ENCODE results near the gene QRICH1. TPM values are rescaled to one million over a fixed set of nuclear protein-coding genes. Genes with fewer than 3 reads are reported as not detected.

The QRICH1 gene
- total RNA-seq, 1 experiment from 2014 or later: 36.3 TPM

DNA sequence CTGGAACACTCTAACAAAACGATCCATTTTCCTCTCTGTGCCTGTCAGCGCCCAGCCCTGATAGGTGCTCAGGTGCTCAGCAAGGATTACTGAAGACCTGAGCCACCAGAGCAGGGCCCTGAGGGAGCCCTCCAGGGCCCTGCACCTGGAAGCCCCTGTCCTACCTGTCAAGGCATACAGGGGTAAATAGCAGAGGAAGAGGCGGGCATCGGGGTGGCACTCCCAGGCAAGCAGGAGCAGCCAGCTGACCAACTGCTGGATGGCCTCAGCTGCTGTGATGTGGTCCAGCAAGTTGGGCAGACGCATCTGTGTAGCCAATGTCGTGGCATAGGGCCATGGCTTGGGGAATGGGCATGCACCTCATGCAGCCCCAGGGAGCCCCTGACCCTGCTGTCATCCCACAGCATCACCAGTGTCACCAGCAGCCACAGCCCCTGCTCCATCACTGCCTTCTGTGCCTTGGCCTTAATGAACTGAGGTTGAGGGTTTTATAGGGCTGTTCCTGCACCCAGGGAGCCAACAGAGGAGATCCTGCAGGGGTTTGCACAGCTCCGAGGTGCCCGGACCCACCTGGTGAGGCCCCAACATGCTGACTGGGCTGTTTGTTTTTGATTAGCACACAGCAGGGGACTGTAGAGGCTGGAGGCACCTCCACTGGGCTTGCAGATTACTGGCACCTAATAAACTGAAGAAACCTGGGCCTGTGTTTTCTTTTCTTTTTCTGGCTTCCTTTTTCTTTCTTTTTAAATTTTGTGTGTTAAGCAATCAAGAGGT is 94.6 kb downstream of the QRICH1 start:
- DNase-seq (ENCODE audit: low spot score): no peak

DNA sequence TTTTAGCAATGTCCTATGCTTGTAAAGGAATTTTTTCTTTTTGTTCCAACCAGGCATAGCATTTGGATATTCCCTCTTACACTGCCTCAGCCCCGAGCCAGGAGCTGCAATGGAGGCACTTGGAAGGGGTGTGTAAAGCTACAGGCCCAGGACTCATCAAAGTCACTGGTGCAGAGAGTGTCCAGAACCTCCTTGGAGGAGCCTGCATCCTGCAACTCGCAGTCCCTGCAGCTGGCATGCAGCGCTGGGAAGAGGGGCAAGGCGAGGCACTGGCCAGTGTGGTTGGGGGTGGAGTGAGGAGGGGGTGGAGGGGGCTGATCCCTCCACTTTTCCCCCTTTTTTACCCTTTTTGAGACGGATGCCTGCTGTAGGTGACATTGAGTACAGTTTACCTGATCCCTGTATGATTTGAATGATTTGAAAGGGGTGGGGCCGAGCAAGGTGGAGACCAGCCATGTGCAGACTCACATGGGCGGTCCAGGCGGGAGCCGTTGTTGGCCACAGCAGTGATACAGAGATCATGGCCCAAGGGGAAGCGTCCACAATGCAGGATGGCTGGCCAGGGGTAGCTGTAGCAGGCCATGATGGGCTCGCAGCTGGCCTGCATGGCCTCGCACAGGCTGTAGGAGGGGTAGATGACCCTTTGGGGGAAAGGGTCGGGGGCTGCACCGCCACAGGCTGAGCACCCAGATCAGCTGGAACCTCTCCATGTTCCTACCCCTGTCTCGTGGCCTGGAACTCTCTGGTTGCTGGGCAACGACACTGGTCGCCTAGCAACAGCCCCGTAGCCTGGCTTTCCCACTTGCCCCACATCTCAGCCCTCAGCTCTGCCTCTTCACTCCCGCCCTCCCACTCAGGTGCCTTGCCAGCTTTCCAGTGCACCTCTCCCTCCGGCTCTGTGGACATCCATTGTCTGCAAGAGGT is 95.9 kb downstream of the QRICH1 start:
- DNase-seq (ENCODE audit: low spot score): no peak

DNA sequence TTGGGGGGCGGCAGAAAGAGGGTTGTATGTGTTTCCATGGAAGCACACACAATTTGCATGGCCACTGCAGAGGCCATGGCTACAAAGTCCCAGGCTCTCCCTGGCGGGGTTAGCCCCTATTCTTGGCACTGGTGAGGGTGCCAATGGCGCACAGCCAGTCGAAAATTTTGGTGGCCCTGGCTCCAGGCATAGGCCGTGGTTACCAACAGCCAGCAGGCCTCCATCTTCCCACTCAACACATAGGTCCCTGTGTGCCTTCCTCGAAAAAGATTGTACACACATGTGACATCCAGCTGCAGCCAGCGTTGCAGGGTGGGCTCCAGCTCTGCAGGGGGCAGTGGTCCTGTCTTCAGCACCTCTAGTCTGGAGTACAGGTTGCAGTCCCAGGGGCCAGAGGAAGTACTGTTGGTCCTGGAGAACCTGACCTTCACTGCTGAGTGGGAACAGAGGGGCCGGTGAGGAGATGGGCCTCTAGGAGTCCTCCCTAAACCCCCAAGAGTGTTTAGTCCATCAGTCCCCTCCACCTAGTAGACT is 96.7 kb downstream of the QRICH1 start:
- no peak for DNase-seq (ENCODE audit: low spot score)

DNA sequence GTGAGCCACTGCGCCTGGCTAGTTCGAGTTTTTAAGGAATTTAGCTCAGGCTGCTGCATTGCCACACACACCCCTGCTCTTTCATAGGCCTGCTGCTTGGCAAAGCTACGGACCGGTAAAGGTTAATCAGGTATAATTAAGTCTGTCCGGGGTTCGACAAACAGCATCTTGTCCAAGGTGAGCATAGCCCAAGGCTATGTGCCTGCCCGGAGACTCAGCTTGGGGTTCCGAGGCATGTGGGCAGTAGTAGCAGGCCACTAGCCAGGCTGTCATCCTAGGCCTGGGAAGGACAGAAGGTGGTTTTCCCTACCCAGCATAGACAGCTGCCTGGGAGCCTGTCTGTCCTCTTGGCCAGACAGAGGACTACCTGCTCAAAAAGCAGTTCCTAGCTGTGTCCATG is 97.2 kb downstream of the QRICH1 start:
- no peak for DNase-seq (ENCODE audit: low spot score)

DNA sequence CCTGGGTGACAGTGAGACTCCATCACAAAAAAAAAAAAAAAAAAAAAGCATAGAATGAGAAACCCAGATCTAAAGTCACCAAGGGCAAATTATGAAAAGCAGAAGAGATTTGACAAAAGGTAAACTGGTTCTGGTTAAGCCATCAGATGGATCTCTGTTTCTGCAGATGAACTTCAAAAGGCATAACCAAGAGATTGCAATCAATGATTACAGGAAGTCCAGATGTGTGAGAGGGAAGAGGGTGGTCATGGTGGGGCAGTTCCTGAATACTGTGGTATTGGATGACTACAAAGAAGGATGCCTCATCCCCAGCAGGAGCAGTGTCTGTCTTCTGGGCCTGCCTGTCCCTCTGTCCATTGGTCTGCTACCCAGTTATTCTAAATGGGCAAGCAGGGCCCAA is 100.0 kb downstream of the QRICH1 start:
- DNase-seq (ENCODE audit: low spot score): no peak

DNA sequence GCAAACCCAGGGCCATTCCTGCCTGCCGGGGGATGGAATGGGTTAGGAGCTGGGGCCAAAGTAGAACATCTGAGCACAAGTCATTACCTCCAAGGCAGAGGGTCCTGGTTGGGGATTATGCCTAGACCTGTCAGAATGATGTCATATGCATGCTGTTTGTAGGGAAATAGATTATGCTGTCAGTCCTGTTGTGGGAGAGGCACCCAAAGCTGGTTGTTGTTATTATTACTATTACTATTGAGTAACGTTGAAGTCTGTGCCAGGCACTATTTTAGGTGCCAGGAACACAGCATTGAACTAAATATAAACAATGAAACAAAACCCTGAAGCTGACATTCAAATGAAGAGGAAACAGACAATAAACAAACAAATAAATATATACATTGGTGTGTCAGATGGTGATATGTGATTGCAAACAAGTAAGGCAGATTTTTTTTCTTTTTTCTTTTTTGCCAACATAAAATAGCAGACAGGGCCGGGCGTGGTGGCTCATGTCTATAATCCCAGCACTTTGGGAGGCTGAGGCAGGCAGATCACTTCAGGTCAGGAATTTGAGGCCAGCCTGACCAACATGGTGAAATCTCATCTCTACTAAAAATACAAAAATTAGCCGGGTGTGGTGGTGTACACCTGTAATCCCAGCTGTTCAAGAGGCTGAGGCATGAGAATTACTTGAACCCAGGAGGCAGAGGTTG is 101.9 kb downstream of the QRICH1 start:
- DNase-seq (ENCODE audit: low spot score): no peak

DNA sequence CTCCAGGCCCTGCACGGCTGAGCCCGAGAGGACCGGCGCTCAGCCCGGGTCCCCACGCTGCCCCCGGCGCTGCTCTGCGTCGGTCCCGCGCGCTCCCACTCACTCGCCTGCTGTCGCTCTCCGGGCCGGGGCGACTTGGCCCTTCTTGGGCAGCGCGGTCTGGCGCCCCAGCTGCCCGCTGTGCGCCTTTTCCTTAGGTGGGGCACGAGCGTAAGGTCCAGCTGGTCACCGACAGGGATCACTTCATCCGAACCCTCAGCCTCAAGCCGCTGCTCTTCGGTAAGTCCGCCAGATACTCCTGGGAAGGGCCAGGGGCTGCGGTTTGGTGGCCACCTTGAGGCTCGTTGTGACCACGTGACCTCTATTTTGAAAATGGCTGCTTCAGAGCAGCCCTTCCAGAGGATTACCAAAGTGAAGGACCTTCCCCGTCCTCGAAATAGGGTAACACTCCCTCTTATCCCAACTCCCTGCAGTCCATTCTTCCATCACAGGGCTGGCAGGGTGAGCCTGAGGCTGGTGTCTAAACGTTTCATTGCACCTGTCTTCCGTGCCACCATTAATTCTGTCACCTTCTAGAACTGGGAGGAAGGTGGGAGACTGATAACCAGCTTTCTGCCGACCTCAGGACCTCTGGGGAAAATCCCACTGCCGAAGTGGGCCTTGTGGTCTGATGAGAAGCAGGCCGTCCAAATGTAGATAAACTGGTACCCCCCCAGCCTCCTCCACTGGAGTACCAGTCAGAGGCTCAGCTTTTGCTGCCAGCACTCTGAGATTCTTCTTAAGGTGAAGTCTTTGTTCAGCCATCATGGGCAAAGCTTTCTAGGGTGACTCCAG is 103.0 kb downstream of the QRICH1 start:
- DNase-seq (ENCODE audit: low spot score): no peak

DNA sequence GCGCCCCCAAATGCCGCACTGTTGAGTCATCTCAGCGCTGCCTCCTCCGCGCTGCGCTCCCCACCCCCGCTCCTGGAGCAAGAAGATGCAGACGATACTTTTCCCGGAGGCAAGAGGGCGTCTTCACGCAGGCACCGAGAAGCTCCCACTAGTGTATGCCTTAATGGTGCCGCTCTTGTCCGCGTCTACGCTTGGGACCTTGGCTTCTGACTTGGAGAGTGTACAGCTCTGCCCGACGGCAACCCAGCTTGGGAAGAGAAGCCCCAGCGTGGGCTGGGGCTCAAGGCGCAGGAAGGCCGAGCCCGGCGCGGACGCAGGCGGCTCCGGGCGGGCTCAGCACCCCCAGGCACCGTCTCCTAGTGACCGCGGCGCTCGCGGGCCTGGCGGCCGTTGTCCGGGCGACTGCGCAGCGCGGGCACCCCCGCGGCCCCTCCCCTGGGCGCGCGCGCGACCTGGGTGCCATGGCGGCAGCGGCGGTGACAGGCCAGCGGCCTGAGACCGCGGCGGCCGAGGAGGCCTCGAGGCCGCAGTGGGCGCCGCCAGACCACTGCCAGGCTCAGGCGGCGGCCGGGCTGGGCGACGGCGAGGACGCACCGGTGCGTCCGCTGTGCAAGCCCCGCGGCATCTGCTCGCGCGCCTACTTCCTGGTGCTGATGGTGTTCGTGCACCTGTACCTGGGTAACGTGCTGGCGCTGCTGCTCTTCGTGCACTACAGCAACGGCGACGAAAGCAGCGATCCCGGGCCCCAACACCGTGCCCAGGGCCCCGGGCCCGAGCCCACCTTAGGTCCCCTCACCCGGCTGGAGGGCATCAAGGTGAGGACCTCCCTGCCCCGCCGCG is 103.9 kb downstream of the QRICH1 start, which contains the start of gene P4HTM:
TSS of gene P4HTM (plus strand) at position 446 of the 840 bp plus-strand sequence. CDS start at position 462, 16 bp downstream.
- DNase-seq (ENCODE audit: low spot score): peak; percentile 79

DNA sequence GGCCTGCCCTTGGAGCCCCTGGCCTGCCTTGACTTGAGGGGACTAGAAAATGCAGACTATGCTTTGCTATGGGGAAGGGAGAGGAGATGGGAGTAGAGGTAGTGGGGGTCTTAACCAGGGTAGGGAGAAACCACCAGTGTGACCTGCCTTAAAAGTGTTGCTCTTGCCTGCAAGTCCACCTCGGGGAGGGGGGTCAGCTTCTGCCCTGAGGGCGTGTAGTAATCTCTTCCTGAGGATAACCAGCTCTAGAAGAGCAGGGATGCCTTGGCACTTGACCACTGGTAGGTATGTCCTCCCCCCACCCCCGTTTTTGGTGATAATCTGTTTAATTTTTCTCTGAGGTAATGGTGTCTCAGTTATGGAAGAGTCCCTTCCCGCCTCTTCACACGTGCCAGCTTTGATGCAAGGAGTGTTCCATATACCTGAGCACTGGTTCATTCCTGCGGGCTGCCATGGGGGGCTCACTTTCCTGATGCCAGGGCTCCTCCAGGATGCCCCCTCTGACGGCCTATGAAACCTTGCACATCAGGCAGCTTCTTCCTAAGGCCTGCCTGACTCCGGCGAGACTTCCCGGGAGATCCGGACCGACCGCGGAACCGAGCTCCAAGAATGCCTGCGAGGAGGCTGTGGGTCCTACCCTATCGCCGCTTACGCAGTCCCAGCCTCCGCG is 104.6 kb downstream of the QRICH1 start:
- DNase-seq (ENCODE audit: low spot score): no peak

DNA sequence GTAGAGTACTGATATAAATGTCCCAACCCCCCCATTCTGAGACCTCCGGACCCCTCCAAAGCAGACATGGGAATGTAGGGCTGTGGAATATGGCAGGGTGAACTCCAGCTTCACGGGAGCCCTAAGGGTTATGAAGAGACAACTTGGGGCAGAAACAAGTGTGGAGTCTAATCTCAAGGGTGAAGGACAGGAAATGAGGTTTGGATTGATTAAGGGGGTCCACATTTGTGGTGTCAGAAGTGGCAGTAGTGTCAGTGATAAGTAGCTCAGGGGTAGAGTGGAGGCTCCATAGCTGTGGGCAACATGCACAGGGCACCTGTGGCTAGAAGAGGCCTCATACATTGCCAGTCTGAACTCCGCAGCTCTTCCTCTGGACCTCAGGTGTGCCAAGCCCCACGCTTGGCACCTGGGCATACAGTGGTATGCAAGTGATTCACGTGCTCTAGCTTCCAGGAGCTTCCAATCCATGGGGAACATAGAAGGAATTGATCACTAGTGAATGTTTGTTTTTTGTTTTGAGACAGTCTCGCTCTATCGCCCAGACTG is 108.0 kb downstream of the QRICH1 start:
- no peak for DNase-seq (ENCODE audit: low spot score)

DNA sequence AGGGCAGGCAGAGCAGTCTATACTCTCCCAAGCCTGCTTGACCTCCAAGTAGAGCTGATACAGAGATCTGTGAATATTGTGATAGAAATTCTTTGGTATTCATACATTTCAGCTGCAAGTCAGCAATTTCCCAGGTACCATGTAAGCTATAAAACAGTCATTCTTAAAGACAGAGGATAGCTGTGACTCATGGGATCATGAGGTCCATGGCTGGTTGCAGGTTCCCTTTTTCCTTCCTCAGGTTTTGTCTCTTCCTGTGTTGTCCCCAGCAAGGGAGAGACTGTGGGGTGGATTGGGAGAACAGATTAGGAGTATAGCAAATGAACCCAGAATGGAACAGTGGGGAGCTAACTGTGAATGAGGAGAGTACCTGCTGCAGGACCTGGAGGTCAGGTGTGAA is 109.2 kb downstream of the QRICH1 start:
- DNase-seq (ENCODE audit: low spot score): no peak

DNA sequence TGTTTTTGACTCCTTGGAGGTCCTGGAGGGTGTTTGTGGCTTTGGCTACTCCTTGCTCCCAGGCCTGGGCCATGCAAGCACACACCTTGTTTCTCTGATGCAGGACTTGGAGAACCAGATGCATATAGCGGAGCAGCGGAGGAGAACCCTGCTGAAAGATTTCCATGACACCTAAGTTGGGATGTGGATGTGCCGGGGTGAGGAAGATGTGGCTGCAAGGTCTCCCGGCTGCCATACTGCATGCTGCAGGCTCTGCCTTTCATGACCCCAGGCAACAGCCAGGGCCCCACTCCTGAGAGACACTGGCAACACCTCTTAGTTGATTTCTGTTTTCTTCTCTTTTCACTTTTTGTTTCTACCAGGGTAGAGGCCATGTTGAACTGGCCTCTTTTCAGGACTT is 110.8 kb downstream of the QRICH1 start:
- no peak for DNase-seq (ENCODE audit: low spot score)

DNA sequence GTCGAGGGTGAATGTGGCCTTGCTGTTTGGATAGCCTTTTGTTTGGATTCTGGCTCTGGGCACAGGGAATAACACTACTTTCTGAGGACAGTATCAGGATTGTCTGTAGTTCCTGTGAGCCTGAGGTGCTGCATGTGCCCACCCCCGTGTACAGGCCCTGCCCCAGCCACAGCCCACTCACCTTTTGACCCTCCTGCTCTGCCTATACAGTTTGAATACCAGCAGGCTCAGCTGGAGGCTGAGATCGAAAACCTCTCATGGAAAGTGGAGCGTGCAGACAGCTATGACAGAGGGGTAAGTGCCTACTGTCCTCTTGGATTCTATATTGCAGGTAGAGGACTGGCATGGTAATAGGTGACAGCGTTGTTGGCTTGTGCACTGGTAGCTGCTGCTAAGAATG is 111.2 kb downstream of the QRICH1 start:
- DNase-seq (ENCODE audit: low spot score): no peak

DNA sequence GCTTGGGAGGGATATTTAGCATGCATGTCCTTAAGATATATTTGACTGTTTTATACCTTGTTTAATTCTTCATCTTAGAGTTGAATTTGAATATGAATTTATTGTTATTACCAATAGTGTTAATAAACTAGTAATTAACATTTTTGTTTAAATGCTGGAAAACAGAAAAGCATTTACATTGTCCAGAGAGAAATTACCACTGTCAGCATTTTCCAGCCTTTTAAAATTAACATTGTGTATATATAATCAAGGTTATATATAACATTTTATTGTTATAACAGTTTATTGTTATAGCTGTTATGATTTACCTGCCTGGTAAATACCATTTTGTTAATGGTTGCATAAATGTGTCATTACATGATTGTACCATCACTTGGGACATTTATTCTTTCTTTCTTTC is 111.9 kb downstream of the QRICH1 start:
- DNase-seq (ENCODE audit: low spot score): no peak

DNA sequence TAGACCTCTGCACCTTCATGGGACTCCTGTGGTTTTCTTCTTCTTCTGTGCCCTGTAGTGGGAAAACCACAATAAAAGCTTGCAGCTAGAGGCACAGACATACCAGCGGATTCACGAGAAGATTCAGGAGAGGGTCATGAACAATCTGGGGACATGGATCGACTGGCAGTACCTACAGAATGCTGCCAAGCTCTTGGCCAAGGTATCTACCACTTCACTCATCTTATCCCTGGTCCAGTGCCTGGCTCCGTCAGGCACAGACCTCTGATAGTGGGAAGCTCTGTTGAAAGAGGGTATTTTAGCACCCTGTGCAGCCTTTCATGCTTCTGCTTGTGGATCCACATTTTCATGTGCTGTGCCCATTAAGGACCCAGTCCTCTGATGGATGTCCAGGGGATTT is 113.6 kb downstream of the QRICH1 start:
- no peak for DNase-seq (ENCODE audit: low spot score)

All from H4 (cell line).